HG03575 (cell line): ENCODE data around the gene RPRD2.

Source experiments
- ATAC-seq: cut with Tn5 transposase; IDR thresholded peaks from one replicate; pipeline ENCODE4 v1.9.1; 2021; ENCODE audit not compliant: unreplicated experiment, insufficient number of reproducible peaks, low FRiP score; ENCODE audit errors: extremely low read depth

Gene RPRD2

DNA sequence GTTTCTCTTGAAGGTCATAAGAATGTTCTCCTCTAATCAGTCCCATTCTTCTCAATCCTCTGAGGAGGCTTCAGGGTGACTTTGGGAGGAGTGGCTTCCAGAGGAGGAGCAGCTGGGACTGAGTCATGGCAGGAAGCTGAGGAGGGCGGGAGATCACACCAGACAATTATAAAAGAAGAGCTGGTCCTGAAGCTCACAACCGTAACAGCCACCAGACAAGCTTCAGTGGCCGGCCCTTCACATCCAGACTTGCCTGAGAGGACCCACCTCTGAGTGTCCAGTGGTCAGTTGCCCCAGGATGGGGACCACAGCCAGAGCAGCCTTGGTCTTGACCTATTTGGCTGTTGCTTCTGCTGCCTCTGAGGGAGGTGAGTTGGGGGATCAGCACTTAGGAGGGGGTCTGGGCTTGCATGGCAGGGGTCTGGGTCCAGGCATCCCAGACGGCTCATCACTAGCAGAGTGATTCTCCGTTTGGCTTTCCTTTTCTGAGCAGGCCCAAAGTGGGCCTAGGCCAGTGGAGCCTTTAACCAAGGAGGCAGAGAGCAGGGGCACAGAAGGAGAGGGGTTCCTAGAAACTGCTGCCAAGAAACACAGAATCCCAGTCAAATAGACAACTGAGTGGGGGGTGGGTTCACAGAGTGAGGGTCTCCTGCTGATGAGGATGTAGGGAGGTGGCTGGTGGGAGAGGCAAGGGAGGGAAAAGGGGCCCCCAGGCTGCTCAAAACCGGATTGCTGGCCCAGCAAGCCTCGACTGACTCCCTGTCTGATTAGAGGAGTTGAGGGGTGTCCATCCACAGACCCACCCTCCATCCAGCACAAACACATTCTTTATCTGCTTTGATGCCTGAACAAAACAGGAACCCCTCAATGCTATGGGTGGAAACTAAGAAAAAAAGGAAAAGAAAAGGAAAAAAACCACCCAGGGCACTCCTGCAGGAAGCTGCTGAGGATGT is 144.2 kb downstream of the RPRD2 start, which contains the start of gene ECM1:
Gene ECM1 (plus strand): TSS at position 198 of the 953 bp plus-strand sequence. CDS start 101 bp downstream, at position 299.
- no peak for ATAC-seq

DNA sequence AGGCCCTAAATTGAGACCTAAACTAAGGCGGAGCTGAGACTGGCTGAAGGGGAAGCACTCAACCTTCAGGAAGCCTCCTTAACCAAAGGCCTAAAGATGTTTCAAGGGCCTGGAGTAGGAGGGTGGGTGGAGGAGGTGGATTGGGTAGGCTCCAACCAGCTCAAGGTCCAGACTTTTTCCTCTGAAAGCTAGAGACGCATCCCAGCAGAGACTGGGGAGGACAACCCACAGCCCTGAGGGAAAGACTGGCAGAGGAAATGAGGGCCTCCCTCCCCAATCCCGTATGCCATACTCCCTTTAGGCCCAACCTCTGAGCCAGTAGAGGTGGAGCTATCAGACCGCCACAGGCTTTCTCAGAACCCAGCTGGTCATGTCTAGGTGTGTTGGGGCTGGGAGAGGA is 145.0 kb downstream of the RPRD2 start:
- ATAC-seq = no peak

DNA sequence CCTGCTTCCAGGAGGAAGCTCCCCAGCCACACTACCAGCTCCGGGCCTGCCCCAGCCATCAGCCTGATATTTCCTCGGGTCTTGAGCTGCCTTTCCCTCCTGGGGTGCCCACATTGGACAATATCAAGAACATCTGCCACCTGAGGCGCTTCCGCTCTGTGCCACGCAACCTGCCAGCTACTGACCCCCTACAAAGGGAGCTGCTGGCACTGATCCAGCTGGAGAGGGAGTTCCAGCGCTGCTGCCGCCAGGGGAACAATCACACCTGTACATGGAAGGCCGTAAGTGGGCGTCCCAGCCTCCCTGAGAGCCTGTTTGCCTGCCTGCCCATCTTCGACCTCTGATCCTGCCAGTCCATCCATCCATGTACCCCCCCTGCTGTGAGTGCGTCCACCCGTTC is 147.6 kb downstream of the RPRD2 start:
- ATAC-seq = no peak

DNA sequence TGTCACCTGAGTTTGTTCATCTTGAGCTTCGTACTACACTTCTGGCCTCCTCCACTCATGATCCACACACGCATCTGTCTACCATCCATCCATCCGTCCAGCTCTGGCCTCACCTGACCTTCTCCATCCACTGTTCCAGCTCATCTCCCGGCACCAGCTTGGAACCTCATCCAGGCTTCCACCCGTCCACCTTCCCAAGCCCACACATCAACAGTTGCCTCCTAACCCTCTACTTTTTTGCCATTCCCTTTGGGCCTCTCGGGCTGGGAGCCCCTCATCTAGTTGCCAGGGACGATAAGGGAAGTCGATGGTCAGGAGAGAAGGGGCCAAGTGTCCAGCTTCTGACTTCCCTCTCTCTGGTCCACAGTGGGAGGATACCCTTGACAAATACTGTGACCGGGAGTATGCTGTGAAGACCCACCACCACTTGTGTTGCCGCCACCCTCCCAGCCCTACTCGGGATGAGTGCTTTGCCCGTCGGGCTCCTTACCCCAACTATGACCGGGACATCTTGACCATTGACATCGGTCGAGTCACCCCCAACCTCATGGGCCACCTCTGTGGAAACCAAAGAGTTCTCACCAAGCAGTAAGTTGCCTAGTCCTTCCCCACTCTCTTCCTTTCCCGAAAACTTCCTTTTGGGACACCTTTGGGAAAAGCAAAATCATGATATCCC is 148.2 kb downstream of the RPRD2 start:
- no peak for ATAC-seq

DNA sequence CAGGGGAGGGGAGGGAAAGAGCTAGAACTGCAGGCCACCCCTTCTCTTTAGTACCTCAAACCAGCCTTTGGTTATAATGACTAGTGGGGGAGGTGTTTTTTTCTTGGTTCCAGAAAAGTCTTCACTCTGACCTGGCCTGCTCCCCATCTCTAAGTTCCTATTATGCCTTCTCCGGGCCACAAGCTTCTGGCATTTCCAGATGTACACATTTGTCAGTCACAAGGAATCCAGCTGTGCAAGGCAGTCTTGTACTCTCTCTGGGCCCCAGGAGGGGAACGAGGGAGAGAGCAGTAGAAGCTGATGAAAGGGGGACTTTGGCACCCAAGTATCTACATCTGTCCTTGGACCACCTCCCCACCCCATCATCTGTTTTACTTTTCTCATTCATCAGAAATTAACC is 148.9 kb downstream of the RPRD2 start:
- ATAC-seq = no peak

DNA sequence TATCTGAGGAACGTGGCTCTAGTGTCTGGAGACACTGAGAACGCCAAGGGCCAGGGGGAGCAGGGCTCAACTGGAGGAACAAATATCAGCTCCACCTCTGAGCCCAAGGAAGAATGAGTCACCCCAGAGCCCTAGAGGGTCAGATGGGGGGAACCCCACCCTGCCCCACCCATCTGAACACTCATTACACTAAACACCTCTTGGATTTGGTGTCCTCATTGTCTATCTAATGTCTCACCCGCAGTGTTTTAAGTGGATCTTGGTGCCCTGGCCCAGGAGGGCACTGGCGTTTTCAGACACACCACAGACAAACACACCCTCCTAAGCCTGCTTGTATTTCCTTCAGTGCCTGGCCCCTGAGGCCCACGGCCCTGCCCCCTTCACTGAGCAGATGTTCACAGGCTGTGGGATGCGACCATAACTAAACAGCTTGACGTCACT is 149.4 kb downstream of the RPRD2 start:
- ATAC-seq = no peak

DNA sequence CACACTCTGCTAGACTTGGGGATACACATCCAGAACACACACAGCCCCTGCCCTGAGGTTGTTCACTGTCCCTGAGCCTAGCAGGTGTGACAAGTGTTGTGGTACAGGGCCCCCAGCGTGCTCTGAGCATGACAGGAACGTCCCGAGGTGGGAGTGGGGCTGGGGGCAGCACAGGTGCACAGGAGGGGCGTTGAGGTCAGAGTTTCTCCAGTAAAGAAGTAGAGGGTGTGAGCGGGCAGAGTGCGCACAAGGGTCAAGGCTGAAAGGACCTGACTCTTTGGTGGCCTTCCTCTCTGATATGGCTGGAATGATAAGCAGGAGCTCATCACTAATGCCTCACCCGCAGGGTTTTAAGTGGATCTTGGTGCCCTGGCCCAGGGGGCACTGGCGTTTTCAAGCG is 150.3 kb downstream of the RPRD2 start:
- ATAC-seq = no peak

DNA sequence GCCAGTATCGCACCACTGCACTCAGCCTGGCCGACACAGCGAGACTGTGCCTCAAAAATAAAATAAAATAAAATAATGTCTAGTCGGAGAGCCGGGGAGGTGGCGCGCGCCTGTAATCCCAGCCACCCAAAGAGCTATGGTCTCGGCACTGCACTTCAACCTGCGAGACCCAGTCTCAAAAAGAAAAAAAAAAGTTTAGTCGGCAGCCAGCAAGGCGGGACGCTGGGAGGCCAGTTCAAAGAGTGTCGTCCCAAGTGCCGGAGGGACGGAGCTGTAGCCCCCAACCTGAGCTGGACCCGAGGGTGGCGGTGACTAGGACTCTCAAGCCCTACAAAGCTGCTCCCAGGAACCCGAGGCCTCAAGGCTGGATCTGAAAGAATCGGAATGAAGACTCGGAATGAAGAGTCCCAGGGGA is 151.0 kb downstream of the RPRD2 start:
- no peak for ATAC-seq

DNA sequence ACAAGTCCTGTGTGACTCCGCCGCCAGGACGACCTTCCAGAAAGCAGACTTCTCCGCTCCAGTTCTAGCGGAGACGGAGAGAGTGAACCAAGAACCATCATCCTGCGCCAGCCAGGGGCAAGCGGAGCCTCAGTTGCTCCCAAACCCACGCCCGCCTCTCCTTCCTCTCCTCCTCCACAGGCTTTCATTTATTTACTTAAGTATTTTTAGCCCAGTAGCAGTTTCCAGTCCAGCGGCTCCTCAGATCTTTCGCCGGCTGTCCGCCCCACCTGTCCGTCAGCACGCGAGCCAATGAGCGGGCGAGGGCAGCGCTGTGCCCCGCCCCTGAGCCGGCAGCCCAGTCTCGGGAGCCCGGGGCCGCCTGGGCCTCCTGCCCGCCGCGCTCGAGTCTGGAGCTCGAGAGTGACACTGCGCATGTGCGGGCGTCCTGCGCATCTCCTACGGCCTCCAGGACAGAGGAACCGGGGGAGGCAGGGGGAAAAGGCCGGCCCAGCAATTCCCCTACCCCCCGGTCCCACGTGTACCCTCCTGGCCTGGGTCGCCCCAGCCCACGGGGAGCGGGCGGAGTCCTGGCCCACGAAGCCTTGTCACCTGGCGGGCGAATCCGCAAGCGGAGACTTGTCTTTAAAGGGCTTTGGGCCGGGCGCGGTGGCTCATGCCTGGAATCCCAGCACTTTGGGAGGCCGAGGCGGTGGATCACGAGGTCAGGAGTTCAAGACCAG is 151.5 kb downstream of the RPRD2 start, which contains the start of gene FALEC:
Gene FALEC (plus strand): TSS at position 425 of the 722 bp plus-strand sequence.
- ATAC-seq = no peak

DNA sequence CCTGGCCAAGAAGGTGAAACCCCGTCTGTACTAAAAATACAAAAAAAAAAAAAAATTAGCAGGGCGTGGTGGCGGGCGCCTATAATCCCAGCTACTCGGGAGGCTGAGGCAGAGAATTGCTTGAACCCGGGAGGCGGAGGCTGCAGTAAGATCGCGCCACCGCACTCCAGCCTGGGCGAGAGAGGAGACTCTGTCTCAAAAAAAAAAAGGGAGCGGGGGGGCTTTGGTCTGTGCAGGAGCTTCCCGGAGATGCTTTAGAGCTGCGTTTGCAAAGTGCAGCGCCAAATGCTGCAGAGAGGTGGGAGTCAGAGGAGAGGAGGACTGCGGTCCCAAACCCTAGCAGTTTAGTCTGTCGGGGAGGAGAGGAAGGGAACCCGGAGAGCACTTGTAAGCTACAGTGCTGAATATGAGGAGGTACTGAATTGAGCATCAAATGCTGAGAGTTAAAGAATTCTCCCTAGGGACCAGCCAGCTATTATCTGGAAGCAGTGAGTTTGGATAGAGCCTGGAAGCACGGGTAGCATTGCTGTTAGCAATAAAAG is 152.2 kb downstream of the RPRD2 start:
- no peak for ATAC-seq

DNA sequence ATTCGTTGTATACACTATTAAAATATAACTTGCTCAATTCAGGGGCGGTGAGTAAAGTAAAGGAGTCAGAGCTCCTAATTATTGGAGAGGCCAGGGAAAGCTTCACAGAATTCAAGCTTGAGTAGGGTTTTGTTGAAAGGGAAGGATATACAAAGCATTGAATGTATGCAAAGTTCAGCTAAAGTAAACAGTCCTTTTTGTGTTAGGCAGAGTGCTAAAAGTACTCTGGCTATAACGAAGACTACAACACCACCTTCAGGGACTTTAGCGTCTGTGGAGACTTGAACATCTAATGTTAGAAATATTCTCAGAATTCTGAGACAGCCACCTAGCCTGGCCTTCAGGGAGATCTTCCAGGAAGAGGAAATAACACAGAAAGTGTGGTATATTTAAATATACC is 152.7 kb downstream of the RPRD2 start:
- ATAC-seq = no peak

DNA sequence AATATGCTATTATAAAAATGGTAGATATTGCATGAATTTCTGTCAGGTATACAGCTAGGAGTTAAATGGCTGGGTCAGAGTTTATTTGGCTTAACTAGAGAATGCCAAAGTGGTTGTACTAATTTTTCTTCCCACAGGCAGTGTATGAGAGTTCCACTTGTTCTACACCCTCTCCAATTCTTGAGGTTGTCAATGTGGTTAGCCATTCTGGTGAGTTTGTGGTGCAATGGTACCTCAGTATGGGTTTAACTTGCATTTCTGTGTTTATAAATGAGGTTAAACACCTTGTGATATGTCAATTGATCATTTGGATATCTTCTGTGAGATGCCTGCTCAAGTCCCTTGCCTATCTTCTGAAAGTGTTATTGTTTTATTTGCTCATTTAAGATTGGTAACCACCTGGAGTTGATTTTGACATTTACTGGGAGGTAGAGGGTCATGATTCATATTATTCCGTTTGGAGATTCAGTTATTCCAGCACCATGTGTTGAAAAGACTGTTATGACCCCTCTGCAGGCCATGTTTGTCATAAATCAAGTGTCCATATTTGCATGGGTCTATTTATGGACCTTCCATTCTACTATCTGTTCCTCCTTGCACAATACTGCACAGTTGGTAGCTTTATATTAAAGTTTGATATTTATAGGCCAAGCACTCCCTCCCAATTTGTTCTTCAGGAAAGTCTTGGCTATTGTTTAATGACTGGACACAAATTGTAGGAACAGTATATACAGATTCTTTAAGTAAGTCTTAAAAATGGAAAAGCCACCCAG is 157.4 kb downstream of the RPRD2 start:
- no peak for ATAC-seq

DNA sequence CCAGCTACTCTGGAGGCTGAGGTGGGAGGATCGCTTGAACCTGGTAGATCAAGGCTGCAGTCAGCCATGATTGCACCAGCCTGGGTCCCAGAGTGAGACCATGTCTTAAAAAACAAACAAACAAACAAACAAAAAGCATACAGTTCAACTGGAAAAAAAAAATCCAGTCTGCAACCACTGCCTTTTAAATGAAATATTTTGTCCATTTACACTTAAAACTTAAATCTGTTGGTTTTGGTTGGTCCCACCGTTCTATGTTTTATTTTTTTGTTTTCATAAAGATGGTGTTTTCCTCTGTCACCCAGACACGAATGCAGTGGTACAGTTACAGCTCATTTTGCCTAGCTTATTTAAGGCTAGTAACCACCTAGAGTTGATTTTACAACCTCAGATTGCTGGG is 161.4 kb downstream of the RPRD2 start:
- no peak for ATAC-seq
